ENCODE data around the gene GSAP.
"Not testable (repeated sequence)": the region's sequence is repeated elsewhere in the genome, so short reads cannot be mapped to it uniquely, and the experiment has no call there.

GSAP gene

DNA sequence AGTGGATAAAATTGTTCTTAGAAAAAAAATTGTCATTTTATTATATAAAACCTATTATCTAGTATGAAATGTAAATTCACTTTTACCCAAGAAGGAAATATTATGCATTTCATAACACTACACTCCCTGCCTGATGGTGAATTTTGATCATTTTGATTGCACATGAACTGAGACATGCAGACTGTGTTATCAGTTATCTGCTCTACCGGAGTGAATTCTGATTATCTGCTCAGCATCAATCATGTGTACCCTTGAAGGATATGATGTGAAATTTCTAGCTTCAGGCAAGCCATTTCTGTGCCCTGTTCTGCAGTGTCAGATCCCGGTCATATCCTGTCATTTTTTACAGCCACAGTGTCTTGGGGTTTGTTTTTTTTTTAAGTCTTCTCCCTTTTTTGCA lies 131.5 kb downstream of the GSAP start:
- DNase-seq (ENCODE audit: low spot score): no peak

DNA sequence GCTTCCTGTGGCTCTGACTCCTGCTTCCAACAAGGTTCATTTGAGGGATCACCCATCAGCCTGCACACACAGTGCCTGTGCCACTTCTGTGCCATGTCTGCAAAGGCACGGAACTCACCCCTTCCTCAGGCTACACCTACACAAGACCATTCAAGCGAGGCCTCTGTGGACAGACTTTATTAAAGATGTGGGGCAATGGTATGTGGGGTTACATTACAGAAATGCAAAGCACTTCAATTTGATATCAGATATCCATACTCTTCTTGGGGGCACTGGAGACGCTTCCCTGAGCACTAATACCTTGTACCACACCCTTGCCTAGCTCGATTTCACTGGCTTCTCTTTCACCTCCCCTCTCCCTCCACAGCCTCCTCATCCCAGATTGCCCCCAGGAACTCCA lies 132.1 kb downstream of the GSAP start:
- no peak for DNase-seq (ENCODE audit: low spot score)

DNA sequence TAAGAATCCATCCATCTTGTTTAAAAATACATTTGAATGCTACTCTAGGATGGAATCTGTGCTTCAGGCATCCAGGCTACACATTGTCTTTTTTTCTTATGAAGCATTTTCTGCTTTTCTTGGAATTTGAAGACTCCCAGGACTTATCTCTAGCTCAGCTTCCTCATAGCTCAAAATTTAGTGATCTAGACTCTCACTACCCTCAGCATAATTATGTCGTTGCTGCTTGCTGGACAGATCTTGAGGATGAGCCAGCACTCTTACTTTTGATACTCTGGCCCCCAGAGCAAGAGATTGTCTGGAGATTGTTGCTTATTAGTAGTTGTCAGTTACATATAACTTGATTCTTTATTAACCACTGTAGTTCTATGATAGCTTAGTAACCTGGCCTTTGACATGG lies 133.3 kb downstream of the GSAP start:
- DNase-seq (ENCODE audit: low spot score): no peak

DNA sequence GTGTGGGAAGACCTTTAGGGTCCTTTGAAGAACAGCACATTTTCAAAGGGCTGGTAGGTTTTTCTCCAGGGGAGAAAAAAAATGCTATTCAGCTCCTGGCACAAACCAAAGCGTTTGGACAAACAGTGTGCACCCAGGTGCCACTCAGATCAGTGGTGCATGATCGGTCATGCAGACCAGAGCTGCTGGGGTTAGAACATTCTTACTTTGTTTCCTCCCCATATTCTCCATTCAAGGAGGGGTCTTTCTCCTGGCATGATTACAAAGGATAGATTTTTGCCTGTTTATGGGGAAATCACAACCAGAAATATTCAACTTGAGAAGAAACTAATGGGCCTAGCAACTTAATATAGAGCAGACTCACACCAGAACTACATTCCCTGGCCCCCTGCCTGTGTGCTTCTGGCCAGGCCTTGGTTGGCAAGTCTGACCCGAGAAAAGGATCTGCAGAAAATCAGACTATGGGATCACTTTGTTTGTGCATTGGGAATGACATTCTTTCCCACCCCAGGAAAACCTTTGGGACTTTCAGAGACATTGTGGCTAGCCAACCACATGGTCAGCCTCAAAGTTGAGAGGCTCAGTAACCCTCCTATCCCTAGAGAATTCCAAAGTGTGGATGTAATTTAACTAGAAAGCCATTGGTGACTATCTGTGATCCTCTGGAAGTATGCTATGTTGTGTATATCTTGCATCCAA lies 134.2 kb downstream of the GSAP start:
- DNase-seq (ENCODE audit: low spot score): no peak

DNA sequence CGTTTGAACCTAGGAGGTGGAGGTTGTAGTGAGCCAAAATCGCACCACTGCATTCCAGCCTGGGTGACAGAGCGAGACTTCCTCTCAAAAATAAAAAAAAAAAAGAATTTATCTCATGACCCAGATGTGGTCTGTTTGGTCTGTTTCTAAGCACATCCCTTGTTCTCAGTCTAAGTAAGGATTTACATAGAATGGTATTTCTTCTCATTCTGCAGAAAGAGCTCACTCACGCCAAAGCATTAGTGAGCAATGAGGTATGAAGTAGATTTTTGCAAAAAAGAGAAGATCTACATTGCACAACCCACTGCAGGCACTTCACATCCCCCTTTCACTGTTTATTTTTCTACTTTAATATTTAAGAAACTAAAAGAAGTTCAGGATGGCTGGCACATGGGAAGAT lies 140.0 kb downstream of the GSAP start:
- no peak for DNase-seq (ENCODE audit: low spot score)

DNA sequence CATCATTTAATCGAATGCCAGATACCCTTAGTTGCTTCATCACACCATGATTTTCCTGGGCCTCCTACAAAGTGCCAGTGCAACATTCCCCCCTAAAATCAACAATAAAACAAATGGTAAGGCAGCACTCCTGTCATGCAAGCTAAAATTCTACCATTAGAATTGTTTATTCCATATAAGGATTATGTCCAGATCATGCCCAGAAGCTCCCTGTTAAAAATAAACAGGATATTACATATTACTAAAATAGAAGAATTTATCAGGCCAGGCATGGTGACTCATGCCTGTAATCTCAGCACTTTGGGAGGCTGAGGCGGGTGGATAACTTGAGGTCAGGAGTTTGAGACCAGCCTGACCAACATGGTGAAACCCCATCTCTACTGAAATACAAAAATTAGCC lies 140.5 kb downstream of the GSAP start:
- not testable (repeated sequence) for DNase-seq (ENCODE audit: low spot score)

DNA sequence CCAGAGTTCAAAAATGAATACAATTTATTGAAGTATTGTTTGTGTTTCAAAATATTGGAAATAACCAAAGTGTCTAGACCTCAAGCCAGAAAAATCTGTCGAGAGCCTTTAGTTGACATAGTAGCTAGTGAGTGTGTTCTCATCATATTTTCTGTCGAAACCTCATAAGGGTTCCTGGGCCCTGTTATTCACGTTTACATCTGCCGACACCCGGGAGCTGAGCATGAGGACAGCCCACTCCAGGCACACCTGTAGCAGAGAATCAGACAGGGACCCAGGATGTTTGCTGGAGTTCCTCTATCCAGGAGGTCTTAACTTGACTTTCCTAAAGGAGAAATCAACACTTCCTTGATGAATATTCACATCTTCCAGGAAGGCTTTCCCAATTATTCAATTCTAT lies 144.4 kb downstream of the GSAP start:
- no peak for DNase-seq (ENCODE audit: low spot score)

DNA sequence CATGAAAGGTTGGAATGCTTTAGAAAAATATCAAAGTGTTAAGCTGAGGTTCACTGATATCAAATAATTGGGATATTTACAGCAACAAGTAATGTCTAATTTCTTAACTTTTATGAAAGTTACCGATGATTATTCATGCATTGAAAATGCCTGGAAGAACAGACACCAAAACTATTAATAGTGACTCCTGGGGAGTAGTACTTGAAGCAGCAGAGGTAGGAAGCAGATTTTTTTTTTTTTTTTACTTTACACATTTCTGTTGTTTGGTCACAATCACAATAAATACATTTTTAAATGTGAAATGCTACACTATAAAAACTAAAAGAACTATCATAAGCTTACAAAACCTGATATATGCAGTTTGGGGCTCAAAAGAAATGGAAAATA lies 146.1 kb downstream of the GSAP start:
- no peak for DNase-seq (ENCODE audit: low spot score)

DNA sequence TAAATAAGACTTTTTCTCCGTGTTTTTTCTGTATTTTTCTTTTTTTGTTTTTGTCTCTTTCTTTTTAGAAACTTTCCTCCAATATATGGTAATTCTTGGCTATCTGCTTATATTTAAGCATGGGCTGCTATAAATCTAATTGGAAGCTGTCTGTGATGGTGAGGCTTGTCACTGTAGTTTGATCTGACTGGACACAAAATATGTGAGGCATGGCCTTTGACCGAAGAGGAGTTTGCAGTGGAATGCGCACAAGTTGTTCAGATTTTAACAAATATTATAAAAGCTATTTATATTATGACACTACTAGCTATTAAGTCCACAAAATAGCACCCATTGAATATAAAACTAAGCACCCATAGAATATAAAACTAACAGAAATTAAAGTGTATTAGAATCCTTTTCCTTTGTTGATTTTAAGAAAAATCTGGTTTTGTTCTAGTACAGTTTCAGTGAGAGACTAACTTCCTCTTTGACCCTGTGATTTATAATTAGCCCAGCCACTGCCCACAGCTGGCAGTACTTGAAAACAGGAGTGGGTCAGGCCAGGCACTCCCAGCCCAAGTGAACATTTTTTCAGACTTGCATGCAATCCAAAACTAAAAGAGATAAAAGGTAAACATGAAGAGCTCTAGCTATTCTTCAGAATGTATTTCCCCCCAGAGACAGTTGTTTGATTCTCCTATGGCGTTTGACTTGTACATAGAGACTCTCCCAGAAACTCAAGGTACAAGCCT lies 146.6 kb downstream of the GSAP start:
- no peak for DNase-seq (ENCODE audit: low spot score)

DNA sequence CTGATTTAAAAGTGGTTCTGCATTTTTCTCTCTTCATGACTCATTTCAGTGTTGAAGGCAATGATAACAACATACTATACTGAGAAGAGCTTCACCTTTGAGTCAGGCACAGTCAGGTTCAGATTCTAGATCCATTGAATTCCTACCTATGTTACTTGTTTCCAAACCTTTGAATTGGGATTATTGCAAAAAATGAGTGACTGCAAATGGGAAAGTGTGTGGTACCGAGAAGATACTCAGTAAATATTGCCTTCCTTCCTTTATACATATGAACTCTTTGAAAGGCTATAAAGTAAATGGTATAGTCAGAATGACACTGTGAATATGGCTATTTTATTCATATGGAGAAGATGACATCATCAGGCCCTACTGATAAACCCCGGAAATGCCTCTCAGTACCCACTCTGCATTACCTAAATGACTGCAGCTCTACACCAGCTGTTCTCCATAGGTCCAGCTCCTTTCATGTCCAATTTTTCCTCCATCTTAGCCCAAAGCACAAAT lies 149.8 kb downstream of the GSAP start:
- DNase-seq (ENCODE audit: low spot score): no peak

DNA sequence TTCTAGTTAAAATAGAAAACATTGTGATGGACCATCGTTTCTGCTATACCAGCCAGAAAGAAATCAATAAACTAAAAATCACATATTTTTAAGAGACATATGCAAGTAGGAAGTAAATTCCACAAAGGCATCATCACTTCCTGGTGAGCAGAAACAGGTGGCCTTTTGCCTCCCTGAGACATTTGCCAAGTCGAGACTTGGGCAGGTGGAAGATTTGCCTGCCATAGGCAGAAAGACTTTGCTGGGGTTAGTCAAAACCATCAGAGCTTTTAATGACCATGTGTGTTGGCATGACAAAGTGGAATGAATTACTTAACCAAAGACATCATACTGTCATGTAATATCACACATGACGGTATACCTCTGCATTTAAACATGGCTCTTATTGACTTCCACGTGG lies 150.5 kb downstream of the GSAP start:
- DNase-seq (ENCODE audit: low spot score): no peak

DNA sequence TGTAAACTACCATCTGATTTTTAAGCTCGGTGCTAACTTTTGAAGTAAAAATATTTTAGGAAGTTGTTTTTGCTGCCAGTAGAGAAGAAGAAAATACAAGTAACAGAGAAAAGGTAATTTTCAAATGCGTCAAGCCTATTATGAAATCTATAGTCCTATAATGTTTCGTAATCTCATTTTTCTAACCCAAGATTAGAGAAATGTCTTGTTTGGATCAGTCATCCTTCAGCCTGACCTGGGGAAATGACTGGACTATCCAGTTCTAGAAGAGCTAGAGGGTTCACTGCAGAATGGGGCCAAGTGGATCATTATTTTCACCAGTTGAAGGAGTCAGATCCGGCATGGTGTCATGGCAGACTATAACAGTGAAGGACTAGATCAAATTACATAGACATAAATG lies 153.8 kb downstream of the GSAP start:
- DNase-seq (ENCODE audit: low spot score): no peak
